HG02870 (cell line): ENCODE results near the gene CROCC2.

Experiments used
- ATAC-seq: cut with Tn5 transposase; IDR thresholded peaks from one replicate; pipeline ENCODE4 v1.9.1; 2021; ENCODE audit warnings: mild to moderate bottlenecking, moderate library complexity; ENCODE audit not compliant: unreplicated experiment

CROCC2 gene

DNA sequence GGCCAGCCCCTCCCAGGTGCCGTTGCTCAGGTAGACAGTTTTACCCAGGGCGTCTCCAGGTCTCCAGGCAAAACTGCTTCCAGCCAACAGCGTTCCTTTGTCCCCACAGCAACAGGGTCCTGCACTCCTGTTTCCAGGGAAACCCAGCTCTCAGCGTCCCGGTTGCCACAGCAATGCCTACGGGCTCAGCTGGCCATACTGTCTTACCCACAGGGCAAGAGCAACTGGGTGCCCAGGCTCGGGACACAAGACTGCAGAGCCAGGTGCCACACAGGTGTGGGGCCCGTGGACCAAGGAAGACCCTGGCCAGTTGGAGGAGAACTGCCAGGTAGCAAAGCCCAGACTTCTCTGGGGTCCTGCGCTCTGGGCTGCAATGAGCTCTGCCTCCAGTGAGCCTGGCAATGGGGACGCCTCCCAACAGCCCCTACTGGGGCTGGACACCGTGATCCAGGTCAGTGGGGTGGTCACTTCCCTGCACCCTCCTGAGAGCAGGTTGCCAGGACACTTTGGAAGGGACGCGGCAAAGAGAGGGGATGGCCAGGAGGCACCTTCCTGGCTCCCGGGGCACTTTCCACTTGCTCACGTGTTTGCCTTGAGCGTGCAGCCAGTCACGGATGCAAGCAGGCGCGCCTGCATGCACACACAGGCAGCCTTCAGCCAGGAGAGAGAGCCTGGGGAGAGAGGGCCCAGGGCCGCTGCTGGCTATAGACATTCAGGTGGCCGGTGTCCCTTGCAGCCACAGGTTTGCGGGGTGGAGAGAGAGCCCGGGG is at the start of gene CROCC2:
CROCC2 (plus strand) TSS at position 196 of the 770 bp plus-strand sequence; CDS start at position 374, 178 bp downstream.
- no peak for ATAC-seq

DNA sequence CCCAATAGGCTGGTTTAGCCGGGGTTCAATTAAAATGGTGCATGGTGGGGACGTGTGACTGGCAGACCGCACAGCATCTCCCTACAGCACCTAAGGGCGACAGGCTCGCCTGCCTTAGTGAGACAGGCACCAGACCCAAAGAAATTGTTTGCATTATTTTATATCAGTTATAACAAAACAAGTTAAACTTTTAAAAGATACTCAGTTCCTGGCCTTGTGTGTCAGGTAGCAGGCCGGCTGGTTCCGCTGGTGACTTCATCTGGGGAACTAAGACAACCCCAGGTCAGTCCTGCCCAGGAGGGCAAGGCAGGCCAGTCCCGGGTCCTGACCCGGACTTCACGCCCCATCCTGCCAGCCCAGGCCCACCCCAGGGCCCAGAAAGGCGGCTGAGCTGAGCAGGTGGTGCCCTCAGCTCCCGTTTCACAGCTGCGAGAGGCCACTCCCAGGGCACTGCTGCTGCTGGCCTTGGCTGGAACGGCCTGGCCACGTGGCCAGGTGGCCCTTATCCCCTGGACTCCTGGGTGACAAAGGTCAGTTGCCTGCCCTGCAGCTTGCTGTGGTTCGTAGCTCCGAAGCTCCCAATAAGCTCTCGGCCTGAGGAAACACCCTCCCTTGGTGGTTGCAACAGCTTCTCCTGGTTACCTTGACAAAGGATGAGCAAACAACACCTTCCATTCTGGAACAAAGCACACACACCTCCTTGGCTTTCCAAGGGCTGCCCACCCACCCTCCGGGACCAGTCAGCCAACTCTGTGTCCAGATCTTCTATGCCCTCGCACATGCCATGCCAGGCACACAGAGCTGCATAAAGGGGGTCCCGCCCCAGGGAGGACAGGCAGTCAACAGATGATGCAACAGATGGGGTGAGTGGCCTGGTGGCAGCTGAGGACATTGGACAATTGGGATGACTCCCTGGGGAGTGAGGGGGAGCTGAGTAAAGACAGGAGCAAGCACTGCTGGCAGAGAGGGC is 48.8 kb upstream of the CROCC2 start:
- no peak for ATAC-seq

- ATAC-seq = no peak
These were observed 47.8 kb upstream of the CROCC2 start for GRCh38 chr2:240858321-240858720.

DNA sequence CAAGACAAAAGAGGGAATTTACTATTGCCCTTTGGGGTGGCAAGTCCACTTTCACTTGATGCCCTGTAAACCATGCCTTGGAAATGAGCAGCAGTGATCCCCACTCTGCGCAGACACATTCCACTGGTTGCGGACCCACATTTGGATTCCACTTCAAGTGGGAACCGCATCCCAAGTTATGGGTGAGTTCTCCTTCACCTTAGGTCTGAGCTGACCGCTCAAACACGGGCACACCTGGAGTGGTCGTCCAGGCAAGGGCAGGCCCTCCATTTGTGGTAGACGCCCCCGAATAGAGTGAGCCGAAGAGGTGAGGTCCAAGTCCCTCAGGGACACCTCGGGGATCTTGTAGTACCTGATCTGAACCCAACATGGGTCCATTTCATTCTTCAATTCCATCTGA is 47.3 kb upstream of the CROCC2 start:
- ATAC-seq = no peak

DNA sequence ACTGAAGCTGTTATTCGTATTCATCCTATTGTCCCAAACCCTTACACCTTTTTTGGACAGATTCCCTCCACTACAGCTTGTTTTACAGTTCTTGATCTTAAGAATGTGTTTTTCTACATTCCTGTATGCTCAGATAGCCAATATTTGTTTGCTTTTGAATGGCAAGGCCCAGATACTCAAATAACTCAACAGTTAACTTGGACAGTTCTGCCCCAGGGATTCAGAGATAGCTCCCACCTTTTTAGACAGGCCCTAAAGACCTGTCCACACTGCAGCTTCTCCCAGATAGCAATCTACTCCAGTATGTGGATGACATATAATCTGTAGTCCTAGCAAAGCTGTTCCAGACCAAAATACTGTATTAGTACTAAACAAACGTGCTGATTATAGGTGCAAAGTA is 44.6 kb upstream of the CROCC2 start:
- no peak for ATAC-seq

- no peak for ATAC-seq
These were observed 41.7 kb upstream of the CROCC2 start for GRCh38 chr2:240864475-240864874.

DNA sequence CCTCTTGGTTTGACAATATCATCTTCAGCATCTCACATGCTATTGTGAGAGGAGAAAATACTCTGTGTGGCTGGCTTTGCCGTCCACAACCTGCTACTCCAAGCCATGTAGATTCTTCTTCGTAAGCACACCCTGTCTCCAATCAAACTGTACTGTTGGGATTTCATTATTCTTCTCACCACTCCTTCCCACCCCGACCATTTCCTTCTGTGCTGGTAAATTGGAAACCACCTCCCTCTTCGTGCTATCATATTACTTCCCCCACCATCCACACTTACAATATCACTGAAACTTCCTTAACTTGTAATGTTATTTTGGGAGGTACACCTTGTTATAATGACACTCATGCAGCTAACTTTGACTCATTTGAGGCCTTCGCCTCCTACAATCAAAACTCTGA is 40.7 kb upstream of the CROCC2 start:
- no peak for ATAC-seq

- ATAC-seq = no peak
These were observed 37.6 kb upstream of the CROCC2 start, which contains the start of gene AGXT for GRCh38 chr2:240868286-240869108. AGXT (plus strand) TSS chr2:240868824; CDS start chr2:240868866, 42 bp downstream.

- ATAC-seq = no peak
These were observed 36.8 kb upstream of the CROCC2 start for GRCh38 chr2:240869109-240869955.

DNA sequence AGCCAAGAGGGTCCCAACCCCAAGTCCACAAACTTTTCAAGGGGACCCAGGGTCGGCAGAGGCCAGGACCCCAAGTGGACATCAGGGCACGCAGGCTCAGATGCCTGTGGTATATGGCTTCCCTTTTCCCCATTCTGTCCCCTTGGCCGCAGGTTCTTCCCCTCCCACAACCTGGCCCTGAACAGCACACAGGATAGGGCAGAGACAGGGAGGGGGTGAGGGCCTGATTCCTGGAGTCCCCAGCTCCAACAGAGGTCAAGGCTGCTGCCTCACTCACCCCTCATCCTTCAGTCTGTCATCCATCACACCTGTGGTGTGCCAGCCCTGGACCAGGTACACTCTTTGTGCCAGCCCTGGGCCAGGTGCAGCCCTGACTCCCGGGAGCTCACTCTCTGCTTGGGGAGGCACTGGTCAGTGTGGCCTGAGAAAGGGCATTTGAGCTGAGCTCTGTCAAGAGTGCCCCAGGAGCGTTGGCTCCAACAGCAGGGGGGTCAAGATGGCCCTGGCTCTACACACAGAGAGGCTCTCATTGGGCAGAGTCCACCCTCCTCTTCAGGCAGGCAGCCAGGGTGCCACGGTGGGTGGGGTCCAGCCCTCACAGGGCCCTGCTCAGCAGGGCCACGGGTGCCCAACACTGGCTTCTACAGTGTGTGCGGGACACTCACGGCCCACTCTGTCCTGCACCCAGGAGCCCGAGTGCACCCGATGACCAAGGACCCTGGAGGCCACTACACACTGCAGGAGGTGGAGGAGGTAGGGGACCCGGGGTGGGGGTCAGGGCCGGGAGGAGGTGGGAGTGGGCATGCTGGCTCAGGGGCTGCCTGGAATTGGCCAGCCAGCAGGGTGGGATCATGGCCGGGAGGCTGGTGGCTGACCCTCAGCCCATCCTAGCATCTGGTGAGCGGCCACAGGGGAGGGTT is 35.9 kb upstream of the CROCC2 start:
- no peak for ATAC-seq

- no peak for ATAC-seq
These were observed 34.8 kb upstream of the CROCC2 start for GRCh38 chr2:240871071-240871958.

DNA sequence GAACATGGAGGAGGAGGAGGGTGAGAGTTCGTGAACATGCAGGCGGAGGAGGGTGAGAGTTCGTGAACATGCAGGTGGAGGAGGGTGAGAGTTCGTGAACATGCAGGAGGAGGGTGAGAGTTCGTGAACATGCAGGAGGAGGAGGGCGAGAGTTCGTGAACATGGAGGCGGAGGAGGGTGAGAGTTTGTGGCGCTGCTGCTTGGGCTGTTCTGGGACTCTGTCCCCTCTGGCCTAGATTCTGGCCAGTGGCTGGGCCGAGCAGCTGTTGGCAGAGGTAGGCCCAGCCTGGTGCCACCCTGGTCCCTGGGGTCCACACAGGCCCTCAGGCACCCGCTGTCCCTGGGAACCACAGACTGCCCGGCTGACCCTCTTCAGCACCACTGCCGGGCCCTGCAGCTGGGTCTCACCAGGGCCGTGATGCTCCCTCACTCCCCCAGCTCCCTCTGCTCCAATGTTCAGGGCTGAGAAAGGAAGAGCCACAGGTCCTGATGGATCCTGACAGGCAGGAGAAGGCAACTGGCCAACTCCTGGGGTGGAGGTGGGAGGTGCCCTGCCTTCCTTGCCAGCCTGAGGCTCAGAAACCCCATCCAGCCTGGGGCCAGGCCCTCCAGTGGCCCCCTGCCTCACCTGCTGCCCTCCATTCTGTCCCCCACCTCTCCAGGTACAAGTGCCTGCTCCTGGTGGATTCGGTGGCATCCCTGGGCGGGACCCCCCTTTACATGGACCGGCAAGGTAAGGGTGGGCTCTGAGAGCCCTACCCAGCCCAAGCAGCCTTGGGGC is 33.6 kb upstream of the CROCC2 start:
- ATAC-seq = no peak

- ATAC-seq = no peak
These were observed 32.9 kb upstream of the CROCC2 start for GRCh38 chr2:240873098-240873788.

- ATAC-seq = no peak
These were observed 32.1 kb upstream of the CROCC2 start for GRCh38 chr2:240873805-240874714.

GRCh38 chr2:240874715-240875227 is 31.4 kb upstream of the CROCC2 start:
- no peak for ATAC-seq
